HCT116 (cell line): ENCODE data around the gene HACE1. TPM values are rescaled to one million over a fixed set of nuclear protein-coding genes. Genes with fewer than 3 reads are reported as not detected.

Source experiments
- ATAC-seq: fragments of 200-7000 bp; cut with Tn5 transposase; 2 replicates; pipeline ENCODE4 v1.9.1; 2020; ENCODE audit warnings: mild to moderate bottlenecking, moderate library complexity
- BruUV-seq: library from RNA; stranded (reverse); fragments of 400-500 nt; replicated peaks from 2 replicates; lab custom pipeline; 2021; lab: Mats Ljungman, UMichigan
- CTCF ChIA-PET: fragments of 300-600 bp; sonication (Branson Sonifier 250); formaldehyde crosslinking; loops from one replicate; lab custom pipeline; 2021; ENCODE audit warnings: antibody characterized with exemption; lab: Charles Lee
- POLR2A ChIA-PET: fragments of 300-600, 350-600 bp; sonication (Branson Sonifier 250); formaldehyde crosslinking; loops from one replicate; lab custom pipeline; 2021; ENCODE audit warnings: antibody characterized with exemption; lab: Charles Lee
- RAD21 ChIA-PET, 2 experiments: fragments of 300-600 bp; sonication (Branson Sonifier 250); formaldehyde crosslinking; loops; one replicate each; lab custom pipeline; 2023; ENCODE audit warnings: low total read pairs in 2 of 2; ENCODE audit not compliant: uncharacterized antibody in 2 of 2, unreplicated experiment in 2 of 2, low non-redundant PET in 1 of 2; lab: Charles Lee
- DNase-seq: peaks from one replicate; pipeline ENCODE4 v3.0.0-alpha.2; 2010; ENCODE audit warnings: low read depth, low spot score
- H2AFZ ChIP-seq: fragments of 200-600 bp; shearing (Covaris generic), sonication (generic); 2 replicates; pipeline ENCODE4 v1.6.1; 2017; ENCODE audit warnings: low read depth, mixed run types, mixed read lengths, antibody characterized with exemption, low read length; ENCODE audit not compliant: poor library complexity, severe bottlenecking
- H3K27ac ChIP-seq: 2 replicates; pipeline ENCODE4 v1.5.1; 2012; ENCODE audit warnings: low read depth, low read length
- H3K27me3 ChIP-seq: fragments of 200-600 bp; sonication (generic); 2 replicates; pipeline ENCODE4 v1.6.1; 2016; ENCODE audit warnings: mixed run types, low read length, mixed read lengths; ENCODE audit not compliant: insufficient read depth
- H3K36me3 ChIP-seq, 2 experiments: fragments of 200-500 bp in 1 of 2; fragments of 200-600 bp in 1 of 2; sonication (Bioruptor generic) in 1 of 2; sonication (generic) in 1 of 2; 2 replicates each; pipeline versions ENCODE4 v1.5.1 to v1.6.1; 2014 to 2016; ENCODE audit warnings: low read length in 2 of 2, inconsistent platforms in 1 of 2, mixed read lengths in 1 of 2, mixed run types in 1 of 2; ENCODE audit not compliant: insufficient read depth in 2 of 2, control insufficient read depth in 1 of 2
- H3K4me1 ChIP-seq, 2 experiments: fragments of 200-600 bp in 1 of 2; sonication (generic) in 1 of 2; 2 replicates each; pipeline versions ENCODE4 v1.5.1 to v1.6.1; 2012 to 2017; ENCODE audit warnings: low read length in 2 of 2, inconsistent platforms in 1 of 2, mild to moderate bottlenecking in 1 of 2, mixed read lengths in 1 of 2, mixed run types in 1 of 2, moderate library complexity in 1 of 2; ENCODE audit not compliant: insufficient read depth in 2 of 2, control insufficient read depth in 1 of 2
- H3K4me2 ChIP-seq: fragments of 200-600 bp; sonication (generic); 2 replicates; pipeline ENCODE4 v1.6.1; 2017; ENCODE audit warnings: mixed run types, low read length, mixed read lengths
- H3K4me3 ChIP-seq, 2 experiments: fragments of 200-600 bp in 1 of 2; sonication (generic) in 1 of 2; replicated peaks in 1 of 2; 2 replicates each; pipeline ENCODE4 v1.5.1; 2011 to 2016; ENCODE audit warnings: low read length in 2 of 2, control low read depth in 1 of 2, low read depth in 1 of 2, mild to moderate bottlenecking in 1 of 2, mixed read lengths in 1 of 2, mixed run types in 1 of 2
- H3K79me2 ChIP-seq: fragments of 200-600 bp; sonication (generic); 2 replicates; pipeline ENCODE4 v1.6.1; 2017; ENCODE audit warnings: mild to moderate bottlenecking, mixed run types, low read length, moderate library complexity, mixed read lengths; ENCODE audit not compliant: insufficient read depth
- H3K9ac ChIP-seq: fragments of 200-600 bp; sonication (generic); 2 replicates; pipeline ENCODE4 v1.6.1; 2016; ENCODE audit warnings: low read length, mixed read lengths
- H3K9me2 ChIP-seq: fragments of 200-600 bp; sonication (generic), shearing (Covaris generic); 2 replicates; pipeline ENCODE4 v1.6.1; 2017; ENCODE audit warnings: mixed run types, mild to moderate bottlenecking, moderate library complexity; ENCODE audit not compliant: insufficient read depth
- H3K9me3 ChIP-seq, 2 experiments: fragments of 200-500 bp in 1 of 2; fragments of 200-600 bp in 1 of 2; sonication (Bioruptor generic) in 1 of 2; sonication (generic) in 1 of 2; 2 replicates each; pipeline ENCODE4 v1.6.1; 2014 to 2017; ENCODE audit warnings: low read length in 2 of 2, mixed read lengths in 2 of 2, inconsistent platforms in 1 of 2, low read depth in 1 of 2, mild to moderate bottlenecking in 1 of 2, mixed run types in 1 of 2, moderate library complexity in 1 of 2; ENCODE audit not compliant: control insufficient read depth in 1 of 2, insufficient read depth in 1 of 2
- H4K20me1 ChIP-seq: fragments of 200-600 bp; sonication (generic), shearing (Covaris generic); 2 replicates; pipeline ENCODE4 v1.6.1; 2017; ENCODE audit warnings: mixed run types, mild to moderate bottlenecking, moderate library complexity; ENCODE audit not compliant: insufficient read depth
- CBX3 ChIP-seq: IDR thresholded peaks from 2 replicates; pipeline ENCODE4 v1.6.1; 2012; ENCODE audit warnings: low read depth
- EGR1 ChIP-seq: IDR thresholded peaks from 2 replicates; pipeline ENCODE4 v1.6.1; 2012; ENCODE audit warnings: low read depth
- ELF1 ChIP-seq: IDR thresholded peaks from 2 replicates; pipeline ENCODE4 v1.6.1; 2012; ENCODE audit warnings: low read depth, borderline replicate concordance
- EZH2 ChIP-seq: fragments of 200-600 bp; sonication (generic); IDR thresholded peaks from 2 replicates; pipeline ENCODE4 v1.6.1; 2017; ENCODE audit warnings: antibody characterized with exemption, mixed run types
- FOSL1 ChIP-seq: IDR thresholded peaks from 2 replicates; pipeline ENCODE4 v1.6.1; 2012; ENCODE audit warnings: low read depth
- POLR2A ChIP-seq: IDR thresholded peaks from 2 replicates; pipeline ENCODE4 v1.7.0; 2011; ENCODE audit warnings: borderline replicate concordance; ENCODE audit not compliant: insufficient read depth, insufficient read length; ENCODE audit errors: extremely low read depth
- POLR2AphosphoS5 ChIP-seq: IDR thresholded peaks from 2 replicates; pipeline ENCODE4 v1.6.1; 2011; ENCODE audit warnings: mild to moderate bottlenecking, low read depth, low read length, moderate library complexity
- RAD21 ChIP-seq: IDR thresholded peaks from 2 replicates; pipeline ENCODE4 v1.6.1; 2012; ENCODE audit warnings: low read depth, mild to moderate bottlenecking
- SIN3A ChIP-seq: IDR thresholded peaks from 2 replicates; pipeline ENCODE4 v1.6.1; 2012; ENCODE audit warnings: low read depth
- TCF7L2 ChIP-seq: IDR thresholded peaks from 2 replicates; pipeline ENCODE4 v1.7.0; 2011; ENCODE audit warnings: borderline replicate concordance, inconsistent platforms; ENCODE audit not compliant: insufficient read depth, insufficient read length; ENCODE audit errors: extremely low read depth
- ZFX ChIP-seq: fragments of 450-650 bp; IDR thresholded peaks from 2 replicates; pipeline ENCODE4 v1.6.1; 2017
- intact Hi-C: fragments of 100-400 bp; cut with micrococcal nuclease; formaldehyde crosslinking; loops from 2 replicates; pipeline ENCODE4 v1.10.0; 2022
- total RNA-seq: library from RNA; stranded (reverse); gene quantifications from one replicate; pipeline ENCODE4 v1.2.1, GENCODE V29; 2021; ENCODE audit not compliant: unreplicated experiment
- TF ChIP-seq, protein P1 (sequence below): IDR thresholded peaks from 2 replicates; pipeline ENCODE4 v1.6.1; 2011; ENCODE audit warnings: mild to moderate bottlenecking, low read length, moderate library complexity; ENCODE audit not compliant: insufficient replicate concordance; ENCODE audit errors: extremely low read depth
- TF ChIP-seq, protein P2 (sequence below): IDR thresholded peaks from 2 replicates; pipeline ENCODE4 v1.6.1; 2012
- TF ChIP-seq, protein P3 (sequence below): IDR thresholded peaks from 2 replicates; pipeline ENCODE4 v1.6.1; 2012; ENCODE audit warnings: low read depth
- TF ChIP-seq, protein P4 (sequence below), 3 experiments: fragments of 200-600 bp in 1 of 3; sonication (generic) in 1 of 3; IDR thresholded peaks in 2 of 3; conservative IDR thresholded peaks in 1 of 3; 2 replicates each; pipeline ENCODE4 v1.5.1; 2012 to 2017; ENCODE audit warnings: low read depth in 2 of 3, low read length in 2 of 3, antibody characterized with exemption in 1 of 3, borderline replicate concordance in 1 of 3, control low read depth in 1 of 3, mild to moderate bottlenecking in 1 of 3, mixed read lengths in 1 of 3, mixed run types in 1 of 3, moderate library complexity in 1 of 3; ENCODE audit not compliant: insufficient read depth in 1 of 3

HACE1 gene
- total RNA-seq, 1 experiment from 2014 or later, result 10.9 TPM

DNA sequence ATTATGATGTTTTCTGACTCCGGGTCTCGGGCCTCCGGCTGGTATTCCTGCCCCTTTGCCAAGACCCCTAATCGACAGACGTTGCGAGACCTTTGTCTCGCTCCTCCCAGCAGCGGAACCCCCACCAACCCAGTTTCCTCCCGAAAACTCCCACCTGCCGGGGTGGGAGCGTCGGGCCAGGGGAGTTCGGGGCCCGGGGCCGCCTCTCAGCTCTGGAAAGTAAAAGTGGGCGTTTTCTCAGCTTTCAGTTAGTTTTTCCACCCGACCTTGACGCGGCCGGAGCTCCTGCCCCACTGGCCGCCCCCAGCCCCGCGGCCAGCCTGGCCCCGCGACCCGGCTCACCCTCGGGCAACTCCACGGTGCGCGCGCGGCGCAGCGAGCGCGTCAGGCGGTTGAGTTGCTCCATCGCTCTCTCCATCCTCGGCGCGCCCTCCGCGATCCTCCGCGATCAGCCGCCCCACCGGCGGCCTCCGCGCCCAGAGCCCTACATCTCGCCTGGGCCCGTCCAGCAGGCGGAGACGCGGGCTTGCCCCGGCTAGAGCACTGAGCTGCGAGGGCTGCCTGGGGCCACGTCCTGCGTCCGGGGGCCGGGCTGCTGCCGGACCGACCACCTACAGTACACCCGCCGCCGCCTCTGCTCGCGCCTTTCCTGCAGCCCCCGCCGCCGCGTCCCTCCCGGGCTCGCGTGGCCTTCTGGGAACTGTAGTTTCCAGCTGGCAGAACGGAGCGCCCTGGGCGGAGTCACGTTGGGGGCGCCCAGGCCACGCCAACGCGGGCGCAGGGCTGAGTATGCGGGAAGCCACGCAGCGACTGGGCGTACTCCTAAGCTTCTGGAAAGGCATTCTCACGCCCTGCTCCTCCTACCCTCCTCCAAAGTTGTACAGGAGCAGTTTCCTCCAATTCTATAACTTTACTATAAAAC is at the start of gene HACE1 (continued):
- TF ChIP-seq, protein P1, sequence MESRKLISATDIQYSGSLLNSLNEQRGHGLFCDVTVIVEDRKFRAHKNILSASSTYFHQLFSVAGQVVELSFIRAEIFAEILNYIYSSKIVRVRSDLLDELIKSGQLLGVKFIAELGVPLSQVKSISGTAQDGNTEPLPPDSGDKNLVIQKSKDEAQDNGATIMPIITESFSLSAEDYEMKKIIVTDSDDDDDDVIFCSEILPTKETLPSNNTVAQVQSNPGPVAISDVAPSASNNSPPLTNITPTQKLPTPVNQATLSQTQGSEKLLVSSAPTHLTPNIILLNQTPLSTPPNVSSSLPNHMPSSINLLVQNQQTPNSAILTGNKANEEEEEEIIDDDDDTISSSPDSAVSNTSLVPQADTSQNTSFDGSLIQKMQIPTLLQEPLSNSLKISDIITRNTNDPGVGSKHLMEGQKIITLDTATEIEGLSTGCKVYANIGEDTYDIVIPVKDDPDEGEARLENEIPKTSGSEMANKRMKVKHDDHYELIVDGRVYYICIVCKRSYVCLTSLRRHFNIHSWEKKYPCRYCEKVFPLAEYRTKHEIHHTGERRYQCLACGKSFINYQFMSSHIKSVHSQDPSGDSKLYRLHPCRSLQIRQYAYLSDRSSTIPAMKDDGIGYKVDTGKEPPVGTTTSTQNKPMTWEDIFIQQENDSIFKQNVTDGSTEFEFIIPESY, result peak; percentile 45
- TF ChIP-seq CBX3 (peak; percentile 71), TCF7L2 (no peak), RAD21 (no peak)
- TF ChIP-seq, protein P2, sequence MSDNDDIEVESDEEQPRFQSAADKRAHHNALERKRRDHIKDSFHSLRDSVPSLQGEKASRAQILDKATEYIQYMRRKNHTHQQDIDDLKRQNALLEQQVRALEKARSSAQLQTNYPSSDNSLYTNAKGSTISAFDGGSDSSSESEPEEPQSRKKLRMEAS, result peak; percentile 83

DNA sequence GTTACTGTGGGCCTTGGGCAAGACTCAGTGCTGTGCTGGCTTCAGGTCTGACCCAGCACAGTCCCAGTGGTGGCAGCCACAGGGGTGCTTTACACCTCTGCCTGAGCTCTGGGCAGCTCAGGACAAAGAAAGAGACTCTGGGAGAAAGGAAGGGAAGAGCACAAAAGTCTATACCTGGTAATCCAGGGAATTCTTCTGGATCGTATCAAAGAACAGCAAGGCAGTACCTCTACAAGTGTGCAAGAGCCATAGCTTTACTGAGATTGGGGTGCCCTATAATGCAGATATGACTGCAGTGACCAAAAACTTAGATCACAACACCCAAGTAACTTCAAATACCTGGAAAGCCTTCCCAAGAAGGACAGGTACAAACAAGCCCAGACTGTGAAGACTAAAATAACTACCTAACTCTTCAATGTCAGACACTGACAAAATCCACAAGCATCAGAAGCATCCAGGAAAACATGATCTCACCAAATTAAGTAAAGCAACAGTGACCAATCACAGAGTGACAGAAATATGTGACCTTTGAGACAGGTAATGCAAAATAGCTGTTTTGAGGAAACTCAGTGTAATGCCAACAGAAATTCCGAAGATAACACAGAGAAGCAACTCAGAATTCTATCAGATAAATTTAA is 49.3 kb upstream of the HACE1 start:
- Histone ChIP-seq H3K9me3 (no peaks in the 10 kb centered on the region), H3K79me2 (no peaks in the 10 kb centered on the region), H3K27ac (no peak overlapping the region), H3K27me3 (no peaks in the 10 kb centered on the region), H3K4me1 (no peaks in the 10 kb centered on the region), H3K9me2 (no peaks in the 10 kb centered on the region), H3K4me3 (no peak overlapping the region), H3K9ac (no peak overlapping the region), H3K4me2 (no peak overlapping the region), H4K20me1 (no peaks in the 10 kb centered on the region), H3K36me3 (no peaks in the 10 kb centered on the region), H2AFZ (no peak overlapping the region)
- RAD21 ChIA-PET, result no interaction called here
- ATAC-seq, result no peak
- intact Hi-C loops, result no loop called here
- CTCF ChIA-PET, result no interaction called here
- no peak for DNase-seq
- BruUV-seq, result no TSS peak
- POLR2A ChIA-PET, result no interaction called here
- TF ChIP-seq SIN3A (no peak), EZH2 (no peak), POLR2A (no peak), EGR1 (no peak), FOSL1 (no peak), ZFX (no peak), POLR2AphosphoS5 (no peak), ELF1 (no peak)
- TF ChIP-seq, protein P3, sequence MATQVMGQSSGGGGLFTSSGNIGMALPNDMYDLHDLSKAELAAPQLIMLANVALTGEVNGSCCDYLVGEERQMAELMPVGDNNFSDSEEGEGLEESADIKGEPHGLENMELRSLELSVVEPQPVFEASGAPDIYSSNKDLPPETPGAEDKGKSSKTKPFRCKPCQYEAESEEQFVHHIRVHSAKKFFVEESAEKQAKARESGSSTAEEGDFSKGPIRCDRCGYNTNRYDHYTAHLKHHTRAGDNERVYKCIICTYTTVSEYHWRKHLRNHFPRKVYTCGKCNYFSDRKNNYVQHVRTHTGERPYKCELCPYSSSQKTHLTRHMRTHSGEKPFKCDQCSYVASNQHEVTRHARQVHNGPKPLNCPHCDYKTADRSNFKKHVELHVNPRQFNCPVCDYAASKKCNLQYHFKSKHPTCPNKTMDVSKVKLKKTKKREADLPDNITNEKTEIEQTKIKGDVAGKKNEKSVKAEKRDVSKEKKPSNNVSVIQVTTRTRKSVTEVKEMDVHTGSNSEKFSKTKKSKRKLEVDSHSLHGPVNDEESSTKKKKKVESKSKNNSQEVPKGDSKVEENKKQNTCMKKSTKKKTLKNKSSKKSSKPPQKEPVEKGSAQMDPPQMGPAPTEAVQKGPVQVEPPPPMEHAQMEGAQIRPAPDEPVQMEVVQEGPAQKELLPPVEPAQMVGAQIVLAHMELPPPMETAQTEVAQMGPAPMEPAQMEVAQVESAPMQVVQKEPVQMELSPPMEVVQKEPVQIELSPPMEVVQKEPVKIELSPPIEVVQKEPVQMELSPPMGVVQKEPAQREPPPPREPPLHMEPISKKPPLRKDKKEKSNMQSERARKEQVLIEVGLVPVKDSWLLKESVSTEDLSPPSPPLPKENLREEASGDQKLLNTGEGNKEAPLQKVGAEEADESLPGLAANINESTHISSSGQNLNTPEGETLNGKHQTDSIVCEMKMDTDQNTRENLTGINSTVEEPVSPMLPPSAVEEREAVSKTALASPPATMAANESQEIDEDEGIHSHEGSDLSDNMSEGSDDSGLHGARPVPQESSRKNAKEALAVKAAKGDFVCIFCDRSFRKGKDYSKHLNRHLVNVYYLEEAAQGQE, result no peak
- TF ChIP-seq, protein P4, sequence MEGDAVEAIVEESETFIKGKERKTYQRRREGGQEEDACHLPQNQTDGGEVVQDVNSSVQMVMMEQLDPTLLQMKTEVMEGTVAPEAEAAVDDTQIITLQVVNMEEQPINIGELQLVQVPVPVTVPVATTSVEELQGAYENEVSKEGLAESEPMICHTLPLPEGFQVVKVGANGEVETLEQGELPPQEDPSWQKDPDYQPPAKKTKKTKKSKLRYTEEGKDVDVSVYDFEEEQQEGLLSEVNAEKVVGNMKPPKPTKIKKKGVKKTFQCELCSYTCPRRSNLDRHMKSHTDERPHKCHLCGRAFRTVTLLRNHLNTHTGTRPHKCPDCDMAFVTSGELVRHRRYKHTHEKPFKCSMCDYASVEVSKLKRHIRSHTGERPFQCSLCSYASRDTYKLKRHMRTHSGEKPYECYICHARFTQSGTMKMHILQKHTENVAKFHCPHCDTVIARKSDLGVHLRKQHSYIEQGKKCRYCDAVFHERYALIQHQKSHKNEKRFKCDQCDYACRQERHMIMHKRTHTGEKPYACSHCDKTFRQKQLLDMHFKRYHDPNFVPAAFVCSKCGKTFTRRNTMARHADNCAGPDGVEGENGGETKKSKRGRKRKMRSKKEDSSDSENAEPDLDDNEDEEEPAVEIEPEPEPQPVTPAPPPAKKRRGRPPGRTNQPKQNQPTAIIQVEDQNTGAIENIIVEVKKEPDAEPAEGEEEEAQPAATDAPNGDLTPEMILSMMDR (IDR thresholded peaks at IDR 0.05 in 2 of 3, conservative IDR thresholded peaks at IDR 0.05 in 1 of 3; ENCODE audit: borderline replicate concordance in 1 of 3, insufficient read depth in 1 of 3, low read depth in 2 of 3, low read length in 2 of 3), result no peak
- TF ChIP-seq, protein P2, result no peak
